HG03354 (cell line): Measurements from ENCODE around the gene EXOC4.

Experiments used
- ATAC-seq: cut with Tn5 transposase; IDR thresholded peaks from one replicate; pipeline ENCODE4 v1.9.1; 2021; ENCODE audit warnings: mild to moderate bottlenecking; ENCODE audit not compliant: unreplicated experiment, poor library complexity, severe bottlenecking

Gene EXOC4

GRCh38 chr7:134086998-134087735 is 834.3 kb downstream of the EXOC4 start:
- no peak for ATAC-seq

GRCh38 chr7:134088199-134088598 is 835.3 kb downstream of the EXOC4 start:
- ATAC-seq: no peak

DNA sequence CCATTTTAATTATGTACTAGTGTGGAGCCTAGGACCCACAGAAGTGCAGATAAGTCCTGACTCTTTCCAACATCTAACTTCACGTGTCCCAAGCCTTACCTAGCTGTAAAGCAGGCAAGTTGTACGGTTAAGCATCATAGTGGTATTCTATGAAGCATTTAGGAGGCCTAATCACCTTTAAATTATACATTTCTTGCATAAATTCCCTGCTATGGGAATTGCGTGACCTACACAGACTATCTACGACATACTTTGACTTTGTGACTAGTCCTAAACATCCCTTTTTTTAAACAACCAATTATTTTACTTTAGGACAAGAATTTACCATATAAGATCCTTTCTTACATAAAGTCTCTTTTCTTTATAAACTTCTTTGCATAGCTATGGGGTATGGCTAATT is 836.6 kb downstream of the EXOC4 start:
- no peak for ATAC-seq

DNA sequence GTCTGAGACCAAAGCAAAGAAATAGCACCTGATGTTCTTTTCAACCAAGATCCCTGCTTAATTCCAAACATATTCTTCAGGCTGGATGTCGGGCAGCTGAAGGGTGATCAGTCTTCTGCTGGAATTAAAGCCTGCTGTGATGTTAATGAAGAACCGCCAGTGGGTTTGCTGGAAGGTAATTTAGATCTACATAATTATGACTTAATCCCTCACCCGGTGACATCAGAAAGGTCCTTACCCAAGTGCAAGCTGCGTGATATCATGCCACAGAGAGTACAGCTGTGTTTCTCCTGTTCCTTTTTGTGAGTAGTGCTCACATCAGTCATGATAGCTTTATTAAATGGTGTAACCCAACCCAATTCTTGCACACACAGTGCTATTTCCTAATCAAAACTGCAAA is 845.2 kb downstream of the EXOC4 start:
- ATAC-seq: no peak

GRCh38 chr7:134101716-134102115 is 848.8 kb downstream of the EXOC4 start:
- ATAC-seq: no peak

DNA sequence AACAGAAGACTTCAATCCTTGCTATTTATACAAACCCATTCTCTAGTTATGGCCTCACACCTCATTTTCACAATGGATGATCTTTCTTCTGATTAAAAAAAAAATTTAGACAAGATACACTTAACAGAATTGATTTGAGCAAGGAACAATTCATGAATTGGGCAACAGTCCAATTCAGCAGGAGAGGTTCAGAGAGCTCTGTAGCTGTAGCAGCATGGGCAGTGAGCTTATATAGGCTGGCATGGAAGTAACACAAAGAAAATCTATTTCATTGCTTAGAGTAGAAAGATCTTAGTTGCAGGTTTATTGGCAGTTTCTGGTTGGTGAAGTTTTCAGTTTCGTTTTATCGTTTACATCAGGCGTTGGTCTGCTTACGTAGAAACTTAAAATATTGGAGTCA is 851.3 kb downstream of the EXOC4 start:
- ATAC-seq: no peak

DNA sequence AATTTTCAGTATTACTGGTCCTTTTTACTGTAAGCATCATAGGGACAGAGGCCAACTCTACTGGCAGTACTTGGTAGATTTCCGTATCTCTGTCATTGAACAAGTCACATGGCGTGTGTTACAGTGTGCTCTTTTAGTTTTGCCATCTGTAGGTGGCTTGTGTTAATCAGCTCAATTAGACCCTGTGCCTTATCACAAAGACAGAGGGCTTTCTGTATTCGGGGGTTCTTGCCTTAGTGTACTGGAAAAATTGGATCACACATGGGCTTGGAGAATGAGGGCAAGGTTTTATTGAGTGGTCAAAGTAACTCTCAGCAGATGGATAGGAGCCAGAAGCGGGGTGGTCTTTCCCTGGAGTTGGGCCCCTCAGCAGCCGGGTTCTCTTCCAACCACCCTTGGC is 853.0 kb downstream of the EXOC4 start:
- no peak for ATAC-seq

GRCh38 chr7:134108802-134109201 is 855.9 kb downstream of the EXOC4 start:
- no peak for ATAC-seq

DNA sequence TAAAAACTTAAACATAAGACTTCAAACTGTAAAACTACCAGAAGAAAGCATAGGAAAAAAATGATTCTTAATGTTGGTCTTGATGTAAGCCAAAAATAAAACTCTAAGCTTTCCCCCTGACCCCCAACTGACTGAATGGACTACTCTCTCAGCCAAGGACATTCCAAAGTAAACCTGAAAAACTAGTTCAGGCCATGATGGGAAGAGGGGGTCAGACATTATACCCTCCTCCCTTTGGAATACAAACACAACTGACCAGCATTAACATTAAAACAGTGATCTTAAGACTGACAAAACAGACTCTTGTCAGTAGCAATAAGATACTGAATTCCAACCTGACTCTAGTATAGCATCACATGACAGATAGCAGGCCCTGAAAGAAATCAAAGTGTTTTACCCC is 860.8 kb downstream of the EXOC4 start:
- no peak for ATAC-seq

DNA sequence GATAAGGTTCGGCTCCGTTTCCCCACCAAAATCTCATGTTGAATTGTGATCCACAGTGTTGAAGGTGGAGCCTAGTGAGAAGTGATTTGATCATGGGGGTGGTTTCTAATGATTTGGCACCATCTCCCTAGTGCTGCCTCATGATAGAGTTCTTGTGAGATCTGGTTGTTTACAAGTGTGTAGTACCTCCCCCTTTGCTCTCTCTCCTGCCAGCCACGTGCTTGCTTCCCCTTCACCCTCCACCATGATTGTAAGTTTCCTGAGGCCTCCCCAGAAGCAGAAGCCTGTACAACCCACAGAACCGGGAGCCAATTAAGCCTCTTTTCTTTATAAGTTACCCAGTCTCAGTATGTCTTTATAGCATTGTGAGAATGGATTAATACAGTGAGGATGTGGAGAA is 862.1 kb downstream of the EXOC4 start:
- ATAC-seq: no peak
